Measurements from ENCODE around the gene SPAG5. TPM values are rescaled to one million over a fixed set of nuclear protein-coding genes. Genes with fewer than 3 reads are reported as not detected.
"Not testable (repeated sequence)": the region's sequence is repeated elsewhere in the genome, so short reads cannot be mapped to it uniquely, and the experiment has no call there.

The SPAG5 gene
- total RNA-seq, 2 experiments from 2014 or later, result 151 to 197 TPM

DNA sequence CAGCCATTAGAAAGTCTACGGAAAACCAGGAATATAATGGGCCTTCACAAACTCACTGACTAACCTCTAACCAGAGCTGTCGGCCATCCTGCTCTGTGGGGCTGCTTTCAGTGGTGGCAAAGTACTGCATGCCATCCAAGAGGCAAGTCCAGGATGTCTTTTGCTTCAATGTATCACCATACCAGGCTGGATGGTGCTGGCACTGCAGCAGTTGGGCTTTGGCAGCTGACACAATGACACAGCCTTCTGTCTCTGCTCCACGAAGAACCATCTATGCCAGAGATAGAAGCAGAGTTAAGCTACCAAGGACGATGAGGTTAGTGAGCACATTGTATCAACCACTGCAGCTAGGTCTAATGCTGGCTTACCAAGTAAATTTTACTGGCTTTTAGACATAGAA is 24.9 kb upstream of the SPAG5 start:
- Mint-ChIP-seq H3K27ac (no peak overlapping the region), H3K9me3 (ENCODE audit: low read depth) (no peaks in the 10 kb centered on the region), H3K4me1 (no peaks in the 10 kb centered on the region), H3K36me3 (peaks cover 58% of the 10 kb centered on the region), H3K27me3 (no peaks in the 10 kb centered on the region), H3K4me3 (no peak overlapping the region)
- DNase-seq (no peak), ATAC-seq (no peak)
- CTCF ChIA-PET, result interaction anchor here (0.6 to 1.0 kb wide), 3 partner anchors 22 to 139 kb away, joined by 3 read pairs; no protein-coding TSS in a partner anchor

DNA sequence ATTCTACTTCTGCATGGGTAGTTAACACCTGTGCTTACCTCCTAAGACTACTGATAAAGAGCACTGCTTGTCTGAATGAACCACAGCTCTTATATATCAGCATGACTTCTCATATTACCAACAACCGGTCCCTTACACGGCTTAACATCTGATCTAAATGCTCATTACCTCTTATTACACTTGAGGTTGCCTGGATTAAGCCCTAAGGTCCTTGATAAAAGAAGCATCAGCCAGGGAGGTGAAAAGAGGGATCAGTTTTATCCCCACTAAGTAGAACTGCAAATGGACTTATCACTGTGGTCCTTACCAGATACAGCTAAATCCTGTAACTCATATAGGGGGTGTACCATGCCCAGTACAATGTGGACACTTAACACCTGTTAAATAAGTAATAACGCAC is 23.4 kb upstream of the SPAG5 start:
- Mint-ChIP-seq H3K27ac (no peak overlapping the region), H3K4me3 (no peak overlapping the region), H3K36me3 (peaks cover 57% of the 10 kb centered on the region), H3K27me3 (no peaks in the 10 kb centered on the region), H3K9me3 (ENCODE audit: low read depth) (no peaks in the 10 kb centered on the region), H3K4me1 (no peaks in the 10 kb centered on the region)
- CTCF ChIA-PET, result interaction anchor here (1.1 kb wide), 1 partner anchor 24 kb away, joined by 4 read pairs; no protein-coding TSS in a partner anchor
- ATAC-seq (no peak), DNase-seq (no peak)

DNA sequence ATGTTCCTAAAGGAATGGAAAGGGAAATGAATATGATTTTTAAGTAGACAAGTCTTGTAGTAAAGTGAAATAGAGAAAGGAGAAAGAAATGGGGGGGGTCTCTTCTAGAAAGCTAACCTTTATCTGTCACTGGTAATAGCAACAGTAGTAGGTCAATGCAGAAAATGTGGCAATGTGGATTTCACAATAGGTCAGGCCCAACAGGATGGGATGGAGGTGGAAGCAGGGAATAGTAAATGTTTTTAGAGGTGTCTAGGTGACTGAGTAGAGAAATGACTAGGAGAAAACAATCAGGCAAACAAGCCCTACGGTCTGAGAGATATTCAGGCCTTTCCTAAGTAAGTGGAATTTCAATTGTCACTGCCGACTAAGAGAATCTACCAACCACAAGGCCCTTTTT is 21.2 kb upstream of the SPAG5 start:
- DNase-seq, result no peak
- no peak overlapping the region for H3K27ac Mint-ChIP-seq
- peaks cover 56% of the 10 kb centered on the region for H3K36me3 Mint-ChIP-seq
- H3K4me1 Mint-ChIP-seq, result no peaks in the 10 kb centered on the region
- CTCF ChIA-PET, result no interaction called here
- no peaks in the 10 kb centered on the region for H3K27me3 Mint-ChIP-seq
- ATAC-seq, result no peak
- H3K4me3 Mint-ChIP-seq, result no peak overlapping the region
- no peaks in the 10 kb centered on the region for H3K9me3 Mint-ChIP-seq (ENCODE audit: low read depth)

DNA sequence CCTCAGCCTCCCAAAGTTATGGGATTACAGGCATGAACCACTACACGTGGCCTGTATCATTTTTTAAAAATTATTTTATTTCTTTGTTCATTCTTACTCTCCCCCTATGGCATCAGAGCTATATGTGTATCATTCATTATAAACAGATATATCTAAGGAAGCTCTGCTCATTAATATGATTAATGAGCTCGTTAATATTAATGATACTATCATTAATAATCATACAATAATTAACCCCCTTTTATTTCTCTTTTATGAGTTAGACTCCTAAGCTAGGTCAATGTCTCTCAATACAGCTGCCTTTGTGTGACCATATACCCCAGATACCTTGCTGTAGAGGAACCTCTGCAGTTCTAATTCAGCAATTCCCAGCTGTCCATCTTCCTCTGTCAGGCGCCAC is 19.6 kb upstream of the SPAG5 start:
- no peaks in the 10 kb centered on the region for H3K4me1 Mint-ChIP-seq
- peaks cover 61% of the 10 kb centered on the region for H3K36me3 Mint-ChIP-seq
- no peak overlapping the region for H3K4me3 Mint-ChIP-seq
- no peak for DNase-seq
- no peaks in the 10 kb centered on the region for H3K9me3 Mint-ChIP-seq (ENCODE audit: low read depth)
- ATAC-seq, result no peak
- no peak overlapping the region for H3K27ac Mint-ChIP-seq
- CTCF ChIA-PET, result interaction anchor here (1.0 to 1.7 kb wide), 2 partner anchors 16 to 27 kb away, joined by 3 to 6 read pairs; partner anchors contain the start of gene BLTP2
- H3K27me3 Mint-ChIP-seq, result no peaks in the 10 kb centered on the region

DNA sequence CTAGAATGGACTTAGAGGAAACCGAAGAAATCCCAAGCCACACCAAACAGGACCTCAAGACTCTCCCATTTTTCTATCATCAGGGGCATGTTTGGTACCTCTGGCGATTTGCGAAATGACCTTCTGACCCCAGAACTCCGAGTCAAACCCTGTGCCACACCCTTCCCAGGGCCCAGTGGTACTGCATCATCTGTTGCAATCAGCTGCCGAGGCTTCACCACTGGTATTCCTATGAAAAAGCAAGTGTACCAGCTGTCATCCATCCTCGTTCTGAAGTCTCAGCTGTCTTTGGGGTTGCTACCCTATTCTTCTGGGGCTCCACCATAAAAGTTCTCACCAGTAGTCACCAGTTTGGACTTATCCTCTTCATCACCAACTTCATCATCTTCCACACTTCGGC is 17.5 kb upstream of the SPAG5 start:
- CTCF ChIA-PET, result interaction anchor here (1.2 to 1.9 kb wide), 2 partner anchors 31 to 66 kb away, joined by 3 to 4 read pairs; no protein-coding TSS in a partner anchor

DNA sequence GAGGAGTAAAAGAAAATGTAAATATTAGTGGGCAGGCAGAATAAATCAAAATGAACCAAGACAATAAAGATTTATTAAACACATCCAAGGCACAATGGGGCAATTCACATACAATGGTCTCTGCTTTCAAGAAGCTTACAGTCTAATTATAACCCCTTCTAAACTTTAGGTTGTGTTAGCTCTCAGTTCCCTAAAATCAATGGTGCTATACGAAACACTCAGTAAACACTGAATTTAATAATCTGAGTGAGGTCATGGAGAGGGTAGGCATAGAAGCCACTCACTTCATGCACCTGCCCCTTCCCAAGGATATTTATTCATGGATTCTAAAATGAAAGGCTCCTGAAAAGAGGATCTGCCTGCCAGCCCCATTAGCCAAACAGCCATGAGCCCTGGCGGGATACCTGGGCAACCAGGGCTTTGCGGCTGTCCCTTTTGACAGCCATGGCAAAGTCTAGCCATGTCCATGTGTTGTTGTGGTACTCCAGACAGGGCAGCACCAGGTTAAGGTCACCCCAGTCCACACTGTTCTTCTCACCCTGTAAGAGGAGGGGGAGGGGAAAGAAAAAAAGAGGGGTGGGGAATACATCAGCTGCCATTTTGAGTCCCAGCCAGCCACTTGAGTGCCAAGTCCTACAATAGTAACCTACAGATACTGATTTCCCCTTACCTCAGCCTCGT is 16.6 kb upstream of the SPAG5 start:
- DNase-seq (no peak), ATAC-seq (no peak)
- Mint-ChIP-seq H3K9me3 (ENCODE audit: low read depth) (no peaks in the 10 kb centered on the region), H3K27me3 (no peaks in the 10 kb centered on the region), H3K4me1 (no peaks in the 10 kb centered on the region), H3K4me3 (no peak overlapping the region), H3K27ac (no peak overlapping the region), H3K36me3 (peaks cover 46% of the 10 kb centered on the region)
- CTCF ChIA-PET, result interaction anchor here (0.6 to 1.9 kb wide), 2 partner anchors 46 to 65 kb away, joined by 4 read pairs; no protein-coding TSS in a partner anchor

More for the DNA sequence above, 17.5 kb upstream of the SPAG5 start:
- Mint-ChIP-seq H3K4me1 (no peaks in the 10 kb centered on the region), H3K27ac (no peak overlapping the region), H3K36me3 (peaks cover 48% of the 10 kb centered on the region), H3K4me3 (no peak overlapping the region), H3K9me3 (ENCODE audit: low read depth) (no peaks in the 10 kb centered on the region), H3K27me3 (no peaks in the 10 kb centered on the region)
- ATAC-seq (no peak), DNase-seq (no peak)

DNA sequence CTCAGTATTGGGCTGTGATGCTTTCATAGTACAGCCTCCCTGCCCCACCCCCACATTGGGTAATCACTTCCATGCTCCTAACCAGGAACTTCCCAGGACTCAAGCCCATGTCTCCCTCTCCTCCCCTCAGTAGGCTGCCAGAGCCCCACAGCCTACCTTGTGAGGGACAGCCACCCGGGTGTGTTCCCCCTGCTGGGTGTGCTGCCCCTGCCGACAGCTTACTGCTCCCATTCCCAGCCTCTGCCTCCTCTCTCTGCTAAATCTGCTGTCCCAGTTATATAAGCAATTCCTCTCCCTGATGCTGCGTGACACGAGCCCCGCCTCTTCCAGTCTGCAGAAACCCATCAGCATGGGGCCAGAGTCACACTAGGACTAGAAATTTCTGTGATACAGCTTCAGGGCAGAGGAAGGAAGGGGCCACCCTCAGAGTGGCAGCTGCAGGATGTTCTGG is 15.1 kb upstream of the SPAG5 start, which contains the start of gene RSKR:
RSKR (minus strand) TSS at position 255 of the 451 bp plus-strand sequence; CDS start at position 231, 24 bp downstream.
- no peak within 1 kb of the TSS for H3K4me3 Mint-ChIP-seq
- CTCF ChIA-PET, result interaction anchor here (0.8 to 2.1 kb wide), 7 partner anchors 14 to 119 kb away, joined by 3 to 14 read pairs (median 5); partner anchors contain the start of gene ALDOC
- DNase-seq (no peak), ATAC-seq (no peak)
- H3K27me3 Mint-ChIP-seq, result no peaks in the 10 kb centered on the region
- no peaks in the 10 kb centered on the region for H3K9me3 Mint-ChIP-seq (ENCODE audit: low read depth)
- H3K4me1 Mint-ChIP-seq, result no peaks in the 10 kb centered on the region
- H3K36me3 Mint-ChIP-seq, result peaks cover 40% of the 10 kb centered on the region
- H3K27ac Mint-ChIP-seq, result peak within 1 kb of the TSS; percentile 47

DNA sequence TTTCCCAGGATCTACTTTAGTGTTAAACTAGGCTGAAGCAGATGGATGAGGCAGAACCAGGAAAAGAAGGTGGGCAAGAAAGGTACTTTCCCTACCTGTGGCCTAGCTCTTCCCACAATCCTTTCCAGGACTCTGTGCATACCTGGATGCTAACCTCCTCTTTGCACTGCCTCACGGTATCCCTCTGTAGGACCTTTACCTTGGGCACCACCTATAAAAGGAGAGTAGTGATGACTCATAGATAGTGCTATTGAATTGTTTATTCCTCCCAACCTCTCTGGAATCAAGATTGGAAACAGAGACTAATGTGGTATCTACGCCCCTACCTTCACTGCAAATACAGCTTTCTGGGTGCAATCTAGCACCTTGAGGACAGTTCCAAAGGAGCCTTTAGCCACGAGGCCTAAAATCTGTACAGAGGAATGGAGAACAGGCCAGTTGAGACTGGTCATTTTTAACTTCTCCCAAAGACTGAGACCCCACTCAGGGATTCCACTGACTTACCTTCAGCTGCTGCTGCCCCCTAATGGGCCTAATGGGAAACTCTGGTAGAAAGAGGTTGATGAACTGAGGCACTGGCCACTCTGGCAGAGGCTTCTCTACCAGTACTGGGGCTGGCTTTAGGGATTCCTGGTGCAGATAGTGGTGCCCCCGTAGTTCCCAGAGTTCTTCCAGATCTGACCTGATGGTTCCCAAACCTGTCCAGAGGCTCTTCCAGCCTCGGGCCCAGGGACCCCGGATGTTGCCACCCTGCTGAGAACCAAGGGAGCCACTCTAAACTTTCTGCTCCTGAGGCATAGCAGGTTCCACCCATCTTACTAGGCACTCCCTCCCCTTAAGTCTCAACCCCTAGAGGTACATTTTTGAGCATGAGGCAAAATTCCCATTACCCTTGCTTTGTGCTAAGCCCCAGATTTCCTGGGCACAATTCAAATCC is 14.4 kb upstream of the SPAG5 start:
- CTCF ChIA-PET, result interaction anchor here (0.8 to 2.2 kb wide), 17 partner anchors 10 to 118 kb away, joined by 3 to 14 read pairs (median 5); partner anchors contain the start of gene ALDOC
- Mint-ChIP-seq H3K27ac (peak overlapping the region; percentile 47), H3K27me3 (no peaks in the 10 kb centered on the region), H3K36me3 (peaks cover 35% of the 10 kb centered on the region), H3K9me3 (ENCODE audit: low read depth) (no peaks in the 10 kb centered on the region), H3K4me1 (no peaks in the 10 kb centered on the region), H3K4me3 (no peak overlapping the region)
- ATAC-seq (peak; percentile 63), DNase-seq (peak; percentile 50)

DNA sequence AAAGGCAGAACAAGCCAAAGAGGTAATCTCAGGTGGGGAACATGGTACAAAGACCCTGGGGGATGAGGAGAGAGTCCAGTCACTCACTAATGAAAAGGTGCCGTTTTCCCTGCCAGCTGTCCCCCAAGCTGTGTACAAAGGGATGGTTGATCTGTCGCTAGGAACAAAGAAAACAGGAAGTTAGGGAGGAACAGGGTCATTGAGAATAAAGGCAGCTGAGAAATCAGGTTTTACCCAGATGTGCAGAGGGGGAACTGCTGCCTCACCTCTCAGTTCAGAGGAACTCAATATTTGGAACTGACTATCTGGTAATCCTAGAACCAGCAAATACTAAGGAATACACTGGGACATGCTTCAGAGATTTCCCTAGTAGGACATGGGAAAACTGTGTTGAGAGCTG is 13.7 kb upstream of the SPAG5 start:
- Mint-ChIP-seq H3K27me3 (no peaks in the 10 kb centered on the region), H3K4me3 (no peak overlapping the region), H3K4me1 (no peaks in the 10 kb centered on the region), H3K27ac (no peak overlapping the region), H3K9me3 (ENCODE audit: low read depth) (no peaks in the 10 kb centered on the region), H3K36me3 (peaks cover 33% of the 10 kb centered on the region)
- DNase-seq, result no peak
- ATAC-seq, result no peak
- CTCF ChIA-PET, result interaction anchor here (0.8 to 2.2 kb wide), 15 partner anchors 10 to 118 kb away, joined by 3 to 14 read pairs (median 5); no protein-coding TSS in a partner anchor

DNA sequence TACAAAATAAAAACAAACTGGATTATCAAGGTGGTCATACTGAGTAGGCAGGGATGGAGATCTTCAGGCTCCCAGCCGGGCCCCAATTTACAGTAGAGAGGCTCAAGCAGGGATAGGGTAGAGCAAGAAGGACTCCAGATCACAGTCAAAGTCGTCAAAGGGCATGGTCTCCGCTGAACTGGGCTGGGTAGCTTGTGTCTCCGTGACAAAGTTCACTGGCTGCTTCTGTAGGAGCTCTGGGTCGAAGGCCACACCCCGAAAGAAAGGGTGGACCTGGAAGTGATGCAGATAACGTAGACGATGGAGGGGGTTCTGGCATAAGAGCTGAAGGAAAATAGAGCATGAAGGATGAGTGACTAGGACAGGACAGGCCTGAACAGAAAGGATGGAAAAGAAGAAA is 11.6 kb upstream of the SPAG5 start:
- Mint-ChIP-seq H3K9me3 (ENCODE audit: low read depth) (no peaks in the 10 kb centered on the region), H3K27me3 (no peaks in the 10 kb centered on the region), H3K36me3 (peaks cover 19% of the 10 kb centered on the region), H3K4me1 (no peaks in the 10 kb centered on the region), H3K4me3 (no peak overlapping the region), H3K27ac (no peak overlapping the region)
- CTCF ChIA-PET, result interaction anchor here (1.0 to 4.3 kb wide), 3 partner anchors 9 to 34 kb away, joined by 3 to 10 read pairs (median 3); no protein-coding TSS in a partner anchor
- DNase-seq (no peak), ATAC-seq (no peak)

DNA sequence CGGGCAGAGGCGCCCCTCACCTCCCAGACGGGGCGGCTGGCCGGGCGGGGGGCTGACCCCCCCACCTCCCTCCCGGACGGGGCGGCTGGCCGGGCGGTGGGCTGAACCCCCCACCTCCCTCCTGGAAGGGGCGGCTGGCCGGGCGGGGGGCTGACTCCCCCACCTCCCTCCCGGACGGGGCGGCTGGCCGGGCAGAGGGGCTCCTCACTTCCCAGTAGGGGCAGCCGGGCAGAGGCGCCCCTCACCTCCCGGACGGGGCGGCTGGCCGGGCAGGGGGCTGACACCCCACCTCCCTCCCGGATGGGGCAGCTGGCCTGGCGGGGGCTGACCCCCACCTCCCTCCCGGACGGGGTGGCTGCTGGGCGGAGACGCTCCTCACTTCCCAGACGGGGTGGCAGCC is 5.2 kb upstream of the SPAG5 start:
- H3K27ac Mint-ChIP-seq; CTCF ChIA-PET; ATAC-seq; H3K9me3 Mint-ChIP-seq (ENCODE audit: low read depth); H3K36me3 Mint-ChIP-seq; H3K27me3 Mint-ChIP-seq; DNase-seq; H3K4me1 Mint-ChIP-seq; H3K4me3 Mint-ChIP-seq: not testable (repeated sequence)

DNA sequence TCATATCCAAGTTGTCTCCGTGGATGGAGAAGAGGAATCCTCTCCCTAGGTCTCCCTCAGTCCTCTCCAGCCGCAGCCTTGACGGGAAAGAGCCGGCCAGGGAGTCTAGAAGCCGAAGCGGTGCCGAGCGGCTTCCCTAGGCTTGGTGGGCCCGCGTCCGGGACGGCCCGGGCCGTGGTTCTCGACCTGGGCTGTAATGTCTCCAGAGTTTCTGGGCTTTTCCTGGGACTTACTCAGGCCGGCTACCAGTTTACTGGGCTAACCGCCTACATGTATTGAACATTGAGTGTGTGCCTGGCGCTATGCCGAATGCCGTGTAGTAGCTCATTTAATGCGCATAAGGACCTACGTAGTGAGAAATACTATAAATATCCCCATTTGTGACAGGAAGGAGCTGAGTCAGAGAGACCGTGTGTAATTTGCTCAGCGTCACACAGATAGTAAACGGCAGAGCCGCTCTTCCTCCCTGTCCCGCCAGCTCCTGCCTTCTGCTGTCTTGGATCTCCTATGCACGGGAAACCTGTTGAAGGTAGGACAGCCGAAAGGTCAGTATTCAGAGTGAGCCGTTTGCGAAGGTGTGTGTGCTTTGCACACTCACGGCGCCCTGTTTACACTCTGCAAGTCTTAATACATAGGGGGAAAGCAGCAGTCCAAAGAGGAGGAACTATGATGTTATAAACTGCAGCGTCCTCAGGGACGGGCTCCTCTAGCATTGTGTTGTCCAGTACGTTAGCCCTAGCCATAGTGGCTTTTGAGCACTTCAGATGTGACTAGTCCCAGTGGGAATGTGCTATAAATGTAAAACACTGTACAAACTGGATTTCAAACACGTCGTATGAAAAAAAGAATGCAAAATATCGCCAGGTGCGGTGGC is 723 bp upstream of the SPAG5 start:
- Mint-ChIP-seq H3K9me3 (ENCODE audit: low read depth) (no peaks in the 10 kb centered on the region), H3K27me3 (no peaks in the 10 kb centered on the region)
- CTCF ChIA-PET, result interaction anchor here (0.9 to 1.7 kb wide), 7 partner anchors 11 to 120 kb away, joined by 3 to 8 read pairs (median 3); partner anchors contain the start of gene RPL23A

More for the DNA sequence above, 723 bp upstream of the SPAG5 start:
- DNase-seq, result peak; percentile 73
- ATAC-seq, result peak; percentile 61
- Mint-ChIP-seq H3K36me3 (peaks cover 10% of the 10 kb centered on the region), H3K27ac (peak overlapping the region; percentile 99), H3K4me1 (peaks cover 20% of the 10 kb centered on the region), H3K4me3 (peak overlapping the region; percentile 92)

Measured in activated CD8-positive, alpha-beta memory T cell treated with anti-CD3 and anti-CD28 coated beads, Interleukin-2, amount 10 ng/mL, durations not matched to agents 7 days and 5 days (primary cell).